OCI-LY1 (cell line): ENCODE measurements around the gene MEGF6.

ENCODE experiments used
- H2AFZ ChIP-seq: fragments of 200-600 bp; sonication (generic), shearing (Covaris generic); 2 replicates; pipeline ENCODE4 v1.6.0; 2014; ENCODE audit warnings: antibody characterized with exemption, mild to moderate bottlenecking, low read length
- H3F3A ChIP-seq: fragments of 200-600 bp; sonication (generic), shearing (Covaris generic); 2 replicates; pipeline ENCODE4 v1.6.0; 2014; ENCODE audit warnings: mild to moderate bottlenecking, antibody characterized with exemption, low read length, moderate library complexity; ENCODE audit not compliant: insufficient read depth
- H3K27ac ChIP-seq: fragments of 200-600 bp; sonication (generic); 2 replicates; pipeline ENCODE4 v1.5.1; 2014; ENCODE audit warnings: low read length, mixed run types, mild to moderate bottlenecking, low read depth; ENCODE audit not compliant: poor library complexity, severe bottlenecking
- H3K27me3 ChIP-seq: fragments of 200-600 bp; sonication (generic); 2 replicates; pipeline ENCODE4 v1.6.0; 2014; ENCODE audit warnings: antibody characterized with exemption, mild to moderate bottlenecking, low read length, moderate library complexity; ENCODE audit not compliant: insufficient read depth
- H3K36me3 ChIP-seq: fragments of 200-600 bp; sonication (generic); 2 replicates; pipeline ENCODE4 v1.6.1; 2014; ENCODE audit warnings: mild to moderate bottlenecking, antibody characterized with exemption, low read length, moderate library complexity, mixed read lengths; ENCODE audit not compliant: insufficient read depth
- H3K4me1 ChIP-seq: fragments of 200-600 bp; sonication (generic); 2 replicates; pipeline ENCODE4 v1.5.1; 2014; ENCODE audit warnings: mild to moderate bottlenecking, low read length, moderate library complexity; ENCODE audit not compliant: insufficient read depth, severe bottlenecking
- H3K4me2 ChIP-seq: fragments of 200-600 bp; sonication (generic), shearing (Covaris generic); 2 replicates; pipeline ENCODE4 v1.6.1; 2014; ENCODE audit warnings: low read length
- H3K4me3 ChIP-seq: fragments of 200-600 bp; sonication (generic); 2 replicates; pipeline ENCODE4 v1.5.1; 2014; ENCODE audit warnings: low read length, low read depth, mild to moderate bottlenecking, mixed read lengths; ENCODE audit not compliant: poor library complexity, severe bottlenecking
- H3K79me2 ChIP-seq: fragments of 200-600 bp; shearing (Covaris generic); 2 replicates; pipeline ENCODE4 v1.6.1; 2016; ENCODE audit warnings: mixed run types, low read length, mixed read lengths; ENCODE audit not compliant: insufficient read depth
- H3K9ac ChIP-seq: fragments of 200-600 bp; sonication (generic), shearing (Covaris generic); 2 replicates; pipeline ENCODE4 v1.6.1; 2014; ENCODE audit warnings: mild to moderate bottlenecking, low read length, mixed read lengths
- H3K9me2 ChIP-seq: fragments of 200-600 bp; sonication (generic), shearing (Covaris generic); 2 replicates; pipeline ENCODE4 v1.6.1; 2014; ENCODE audit warnings: low read depth, mild to moderate bottlenecking, low read length, mixed read lengths
- H3K9me3 ChIP-seq: fragments of 200-600 bp; shearing (Covaris generic); 2 replicates; pipeline ENCODE4 v1.6.1; 2014; ENCODE audit warnings: low read length, mixed read lengths
- H4K20me1 ChIP-seq: fragments of 200-600 bp; sonication (generic), shearing (Covaris generic); 2 replicates; pipeline ENCODE4 v1.6.0; 2016; ENCODE audit warnings: mild to moderate bottlenecking, low read length; ENCODE audit not compliant: insufficient read depth
- CTCF ChIP-seq: fragments of 200-600 bp; sonication (generic), shearing (Covaris generic); IDR thresholded peaks from 2 replicates; pipeline ENCODE4 v1.5.1; 2017; ENCODE audit warnings: mild to moderate bottlenecking, antibody characterized with exemption, low read length, moderate library complexity, mixed read lengths
- EZH2 ChIP-seq: fragments of 200-600 bp; sonication (generic), shearing (Covaris generic); IDR thresholded peaks from 2 replicates; pipeline ENCODE4 v1.8.0; 2017; ENCODE audit warnings: borderline replicate concordance, mixed run types, mild to moderate bottlenecking, antibody characterized with exemption, low read length, moderate library complexity, mixed read lengths

Gene MEGF6

GRCh38 chr1:3475839-3476573 lies 135.3 kb downstream of the MEGF6 start:
- Histone ChIP-seq H3K79me2 (no peaks in the 10 kb centered on the region), H3K9me2 (no peaks in the 10 kb centered on the region), H3K4me1 (no peaks in the 10 kb centered on the region), H3K9me3 (no peaks in the 10 kb centered on the region), H2AFZ (no peak overlapping the region), H3K27me3 (no peaks in the 10 kb centered on the region), H3K27ac (no peak overlapping the region), H3K4me2 (no peak overlapping the region), H3F3A (no peaks in the 10 kb centered on the region), H4K20me1 (no peaks in the 10 kb centered on the region), H3K36me3 (no peaks in the 10 kb centered on the region), H3K9ac (no peak overlapping the region), H3K4me3 (no peak overlapping the region)
- TF ChIP-seq CTCF, result no peak
- TF ChIP-seq EZH2, result no peak

GRCh38 chr1:3474421-3474820 lies 136.9 kb downstream of the MEGF6 start:
- Histone ChIP-seq H3K4me1 (no peaks in the 10 kb centered on the region), H4K20me1 (no peaks in the 10 kb centered on the region), H3K4me3 (no peak overlapping the region), H3K27me3 (no peaks in the 10 kb centered on the region; the same call in 1 of the 2 replicates), H3F3A (no peaks in the 10 kb centered on the region), H3K4me2 (no peak overlapping the region), H3K9ac (no peak overlapping the region), H3K9me2 (no peaks in the 10 kb centered on the region), H3K79me2 (no peaks in the 10 kb centered on the region), H3K9me3 (no peaks in the 10 kb centered on the region), H3K36me3 (no peaks in the 10 kb centered on the region), H3K27ac (no peak overlapping the region), H2AFZ (no peak overlapping the region)
- TF ChIP-seq EZH2 (no peak), CTCF (no peak)

- no peaks in the 10 kb centered on the region; the same call in 1 of the 2 replicates for H3K27me3 ChIP-seq
- H3K4me2 ChIP-seq, result no peak overlapping the region
- H3K79me2 ChIP-seq, result no peaks in the 10 kb centered on the region
- no peak for TF ChIP-seq EZH2
- no peak for TF ChIP-seq CTCF
- H3K27ac ChIP-seq, result no peak overlapping the region
- no peak overlapping the region for H3K4me3 ChIP-seq
- no peaks in the 10 kb centered on the region for H3K9me2 ChIP-seq
- H3K4me1 ChIP-seq, result no peaks in the 10 kb centered on the region
- no peaks in the 10 kb centered on the region for H3K36me3 ChIP-seq
- no peak overlapping the region for H2AFZ ChIP-seq
- H3K9me3 ChIP-seq, result no peaks in the 10 kb centered on the region
- H3F3A ChIP-seq, result no peaks in the 10 kb centered on the region
- no peak overlapping the region for H3K9ac ChIP-seq
- no peaks in the 10 kb centered on the region for H4K20me1 ChIP-seq
Observed at GRCh38 chr1:3474016-3474415, 137.3 kb downstream of the MEGF6 start.
